ENCODE measurements around the gene DNTTIP2. TPM values are rescaled to one million over a fixed set of nuclear protein-coding genes. Genes with fewer than 3 reads are reported as not detected.
A peak's percentile ranks its signal among the peaks of the same experiment; 100 is the strongest.

Gene DNTTIP2
- total and polyA plus RNA-seq, 2 donors (not counting 3 experiments of a cell fraction or from before 2014, with no cell fraction given): 8.0 to 53.7 TPM

- intact Hi-C loops (cut with micrococcal nuclease) (loop anchor here (10.0 kb wide), 1 partner anchor 331 kb away; the partner anchor contains the start of gene ARHGAP29), dilution Hi-C loops (cut with MboI; ENCODE audit: extremely low pct_ligation_motif_present, low sequenced_read_pairs) (no loop called here)
- no peak for FAIRE-seq
- TF ChIP-seq EZH2 (IDR thresholded peaks at IDR 0.05; ENCODE audit: borderline replicate concordance, low read depth, low read length, severe bottlenecking): no peak
- TF ChIP-seq FOS (IDR thresholded peaks at IDR 0.05; ENCODE audit: borderline replicate concordance, insufficient read depth, low read length): no peak
- TF ChIP-seq GATA2 (IDR thresholded peaks at IDR 0.05; ENCODE audit: insufficient read depth, insufficient read length, low read depth, low read length): no peak
- TF ChIP-seq POLR2A (IDR thresholded peaks at IDR 0.05; ENCODE audit: low read depth, low read length): no peak
- no peak for TF ChIP-seq CTCF (IDR thresholded peaks at IDR 0.05; ENCODE audit: extremely low read depth in 1 of 2, insufficient read depth in 1 of 2, low read depth in 1 of 2, low read length in 2 of 2)
- no peak for TF ChIP-seq JUN (IDR thresholded peaks at IDR 0.05; ENCODE audit: borderline replicate concordance, insufficient read depth, insufficient read length, low read depth)
- no TSS peak for BruUV-seq (replicated peaks)
- Histone ChIP-seq H3K9ac (replicated peaks; ENCODE audit: extremely low read depth, insufficient read depth, low read length) (no peak overlapping the region), H3K36me3 (ENCODE audit: control insufficient read depth in 2 of 2, extremely low read depth in 1 of 2, insufficient read depth in 2 of 2, low read length in 2 of 2) (peaks cover 0 to 14% of the 10 kb centered on the region in 2 experiments), H4K20me1 (replicated peaks; ENCODE audit: control insufficient read depth, extremely low read depth, insufficient read depth, low read length) (peaks cover 9% of the 10 kb centered on the region), H3K9me1 (replicated peaks; ENCODE audit: control insufficient read depth, extremely low read depth, insufficient read depth, low read length) (no peaks in the 10 kb centered on the region), H3K27ac (ENCODE audit: insufficient read depth, low read depth, low read length) (no peak overlapping the region), H3K27me3 (ENCODE audit: control insufficient read depth in 2 of 2, insufficient read depth in 2 of 2, low read length in 2 of 2) (no peaks in the 10 kb centered on the region), H2AFZ (ENCODE audit: low read depth, low read length) (no peak overlapping the region), H3K79me2 (ENCODE audit: control insufficient read depth, insufficient read depth, low read length) (peaks cover 83% of the 10 kb centered on the region), H3K4me2 (ENCODE audit: insufficient read depth, low read length) (peak overlapping the region; percentile 58), H3K4me1 (ENCODE audit: control insufficient read depth, extremely low read depth, insufficient read depth, low read length) (peaks cover 43% of the 10 kb centered on the region), H3K4me3 (replicated peaks in 1 of 3; ENCODE audit: insufficient read depth in 1 of 3, low read depth in 1 of 3, low read length in 3 of 3) (no peak overlapping the region), H3K9me3 (replicated peaks; ENCODE audit: control insufficient read depth, insufficient read depth, low read length) (no peaks in the 10 kb centered on the region)
- POLR2A ChIA-PET: interaction anchor here (1.0 kb wide), 1 partner anchor 25 kb away, joined by 3 read pairs; the partner anchor contains the start of gene DNTTIP2
- CTCF ChIA-PET: interaction anchor here (0.8 to 2.4 kb wide), 3 partner anchors 25 to 432 kb away, joined by 4 to 7 read pairs (median 4); partner anchors contain the start of gene DNTTIP2
- peak; percentile 12 for DNase-seq (ENCODE audit: low read depth, low spot score)
Measured at GRCh38 chr1:93904228-93904627, 25.2 kb upstream of the DNTTIP2 start.
